Measurements from ENCODE around the gene TRAPPC2L. TPM values are rescaled to one million over a fixed set of nuclear protein-coding genes. Genes with fewer than 3 reads are reported as not detected.

TRAPPC2L gene
- total RNA-seq, 1 experiment from 2014 or later, result 94.1 TPM

- H3K4me1 ChIP-seq (ENCODE audit: control insufficient read depth in 1 of 2, insufficient read depth in 2 of 2, low read length in 2 of 2), result peaks cover 5 to 7% of the 10 kb centered on the region in 2 experiments; a peak in 3 of 4 replicates
- H3K4me2 ChIP-seq (ENCODE audit: low read length), result no peak overlapping the region
- H3K4me3 ChIP-seq (replicated peaks in 1 of 2; ENCODE audit: low read depth in 1 of 2, low read length in 2 of 2), result no peak overlapping the region
- H4K20me1 ChIP-seq (ENCODE audit: insufficient read depth), result no peaks in the 10 kb centered on the region
- H3K9me3 ChIP-seq (ENCODE audit: control insufficient read depth in 1 of 2, insufficient read depth in 1 of 2, low read depth in 1 of 2, low read length in 2 of 2), result no peaks in the 10 kb centered on the region
- no peaks in the 10 kb centered on the region for H3K36me3 ChIP-seq (ENCODE audit: control insufficient read depth in 1 of 2, insufficient read depth in 2 of 2, low read length in 2 of 2)
- BruUV-seq (replicated peaks), result no TSS peak
- TF ChIP-seq CEBPB (IDR thresholded peaks at IDR 0.05; ENCODE audit: low read depth), result no peak
- TF ChIP-seq ZFX (IDR thresholded peaks at IDR 0.05), result no peak
- TF ChIP-seq MAX (IDR thresholded peaks at IDR 0.05), result no peak
- TF ChIP-seq ATF3 (IDR thresholded peaks at IDR 0.05), result no peak
- TF ChIP-seq SRF (IDR thresholded peaks at IDR 0.05; ENCODE audit: low read depth), result no peak
- no peak for TF ChIP-seq ZBTB33 (IDR thresholded peaks at IDR 0.05; ENCODE audit: extremely low read depth, insufficient replicate concordance, low read length)
- TF ChIP-seq TCF7L2 (IDR thresholded peaks at IDR 0.05; ENCODE audit: borderline replicate concordance, extremely low read depth, insufficient read depth, insufficient read length), result no peak
- TF ChIP-seq RAD21 (IDR thresholded peaks at IDR 0.05; ENCODE audit: low read depth), result no peak
- no peak for TF ChIP-seq CBX3 (IDR thresholded peaks at IDR 0.05; ENCODE audit: low read depth)
- no peak for TF ChIP-seq EZH2 (IDR thresholded peaks at IDR 0.05)
- TF ChIP-seq ELF1 (IDR thresholded peaks at IDR 0.05; ENCODE audit: borderline replicate concordance, low read depth), result no peak
- no peak for TF ChIP-seq SIN3A (IDR thresholded peaks at IDR 0.05; ENCODE audit: low read depth)
- no peak for TF ChIP-seq CTCF (IDR thresholded peaks at IDR 0.05 in 2 of 3, conservative IDR thresholded peaks at IDR 0.05 in 1 of 3; ENCODE audit: borderline replicate concordance in 1 of 3, insufficient read depth in 1 of 3, low read depth in 2 of 3, low read length in 2 of 3)
- TF ChIP-seq SP1 (IDR thresholded peaks at IDR 0.05; ENCODE audit: low read depth), result no peak
- no peak for TF ChIP-seq FOSL1 (IDR thresholded peaks at IDR 0.05; ENCODE audit: low read depth)
- no peak for TF ChIP-seq POLR2AphosphoS5 (IDR thresholded peaks at IDR 0.05; ENCODE audit: low read depth, low read length)
- TF ChIP-seq EZH2phosphoT487 (IDR thresholded peaks at IDR 0.05; ENCODE audit: borderline replicate concordance), result no peak
- ATAC-seq (no peak), DNase-seq (ENCODE audit: low read depth, low spot score) (no peak)
- no peak overlapping the region for H2AFZ ChIP-seq (ENCODE audit: low read depth, low read length, poor library complexity, severe bottlenecking)
- no peaks in the 10 kb centered on the region for H3K79me2 ChIP-seq (ENCODE audit: insufficient read depth, low read length)
- no peaks in the 10 kb centered on the region for H3K9me2 ChIP-seq (ENCODE audit: insufficient read depth)
- no peaks in the 10 kb centered on the region for H3K27me3 ChIP-seq (ENCODE audit: insufficient read depth, low read length)
- intact Hi-C loops (cut with micrococcal nuclease), result no loop called here
- no peak overlapping the region for H3K9ac ChIP-seq (ENCODE audit: low read length)
- ChIA-PET RAD21 (ENCODE audit: low non-redundant PET in 1 of 2, low total read pairs in 2 of 2, uncharacterized antibody in 2 of 2, unreplicated experiment in 2 of 2) (no interaction called here), POLR2A (interaction anchor here (0.5 kb wide), 1 partner anchor 370 kb away, joined by 3 read pairs; no protein-coding TSS in a partner anchor), CTCF (interaction anchor here (0.5 kb wide), 1 partner anchor 13 kb away, joined by 3 read pairs; no protein-coding TSS in a partner anchor)
- H3K27ac ChIP-seq (ENCODE audit: low read depth, low read length), result no peak overlapping the region; the same call in 1 of the 2 replicates
Observed at GRCh38 chr16:88877564-88878289, 20.8 kb downstream of the TRAPPC2L start.

Data from HCT116 (cell line).